Measurements from ENCODE around the gene TP53.

Gene TP53

GRCh38 chr17:7651665-7652387, 35.5 kb downstream of the TP53 start:
- Histone ChIP-seq H3K27ac (ENCODE audit: extremely low read depth, low read depth, low read length) (peak overlapping the region; percentile 39; the same call in 1 of the 2 replicates), H3K36me3 (ENCODE audit: control insufficient read depth in 2 of 2, insufficient read depth in 1 of 2, low read length in 2 of 2) (no peaks in the 10 kb centered on the region), H3K4me3 (ENCODE audit: low read depth, low read length) (peak overlapping the region; percentile 38), H3K9me3 (ENCODE audit: control insufficient read depth, insufficient read depth, low read depth, low read length) (no peaks in the 10 kb centered on the region), H3K4me1 (ENCODE audit: control insufficient read depth, insufficient read depth, low read length) (peaks cover 5% of the 10 kb centered on the region)
- POLR2A ChIA-PET, result interaction anchor here (0.6 to 5.3 kb wide), 12 partner anchors 16 to 468 kb away, joined by 3 to 113 read pairs (median 6); partner anchors contain the start of genes EFNB3, MPDU1, PLSCR3 and SAT2
- peak; percentile 33; the same call in 1 of the 2 replicates for TF ChIP-seq SP3 (tag by site-specific recombination; IDR thresholded peaks at IDR 0.05)
- TF ChIP-seq ZNF26 (tag by site-specific recombination; IDR thresholded peaks at IDR 0.05), result no peak
- 0 out of 2 replicates have a peak, but pooled peaks have one; percentile 21 for TF ChIP-seq KLF9 (tag by site-specific recombination; IDR thresholded peaks at IDR 0.05; ENCODE audit: low read depth)
- TF ChIP-seq EGR2 (tag by site-specific recombination; IDR thresholded peaks at IDR 0.05; ENCODE audit: low read depth), result peak; percentile 67
- peak; percentile 93 for TF ChIP-seq GLIS2 (tag by site-specific recombination; IDR thresholded peaks at IDR 0.05)
- TF ChIP-seq ZFHX2 (tag by site-specific recombination; conservative IDR thresholded peaks at IDR 0.05), result peak; percentile 88
- no peak for TF ChIP-seq ZNF311 (tag by site-specific recombination; IDR thresholded peaks at IDR 0.05; ENCODE audit: borderline replicate concordance)
- TF ChIP-seq ZNF658 (tag by site-specific recombination; IDR thresholded peaks at IDR 0.05), result no peak
- TF ChIP-seq SP2 (tag by site-specific recombination; IDR thresholded peaks at IDR 0.05), result peak; percentile 45
- peak; percentile 22; the same call in 1 of the 2 replicates for TF ChIP-seq PATZ1 (tag by site-specific recombination; IDR thresholded peaks at IDR 0.05)
- no peak for TF ChIP-seq ZNF529 (tag by site-specific recombination; IDR thresholded peaks at IDR 0.05; ENCODE audit: insufficient replicate concordance)
- no peak for TF ChIP-seq ZNF701 (tag by site-specific recombination; IDR thresholded peaks at IDR 0.05)
- TF ChIP-seq ZSCAN5A (tag by site-specific recombination; IDR thresholded peaks at IDR 0.05), result no peak
- 0 out of 2 replicates have a peak, but pooled peaks have one; percentile 45 for TF ChIP-seq ZNF561 (tag by site-specific recombination; IDR thresholded peaks at IDR 0.05; ENCODE audit: borderline replicate concordance)
- TF ChIP-seq ZBTB26 (tag by site-specific recombination; optimal IDR thresholded peaks at IDR 0.05), result peak; percentile 16
- peak; percentile 20; the same call in 1 of the 2 replicates for TF ChIP-seq ZNF610 (tag by site-specific recombination; IDR thresholded peaks at IDR 0.05; ENCODE audit: borderline replicate concordance)
- TF ChIP-seq IKZF3 (tag by site-specific recombination; IDR thresholded peaks at IDR 0.05), result peak; percentile 45; the same call in 1 of the 2 replicates
- no peak for TF ChIP-seq ZNF621 (tag by site-specific recombination; IDR thresholded peaks at IDR 0.05)
- TF ChIP-seq ZSCAN16 (tag by site-specific recombination; IDR thresholded peaks at IDR 0.05), result no peak
- TF ChIP-seq TRIM28 (IDR thresholded peaks at IDR 0.05; ENCODE audit: borderline replicate concordance, low read length), result no peak
- TF ChIP-seq ZNF76 (tag by site-specific recombination; IDR thresholded peaks at IDR 0.05; ENCODE audit: borderline replicate concordance, low read depth), result no peak
- TF ChIP-seq ZIC2 (tag by site-specific recombination; IDR thresholded peaks at IDR 0.05), result peak; percentile 87
- peak; percentile 97 for TF ChIP-seq GLIS1 (tag by site-specific recombination; IDR thresholded peaks at IDR 0.05)
- TF ChIP-seq ZNF48 (tag by site-specific recombination; IDR thresholded peaks at IDR 0.05), result no peak
- TF ChIP-seq ZNF398 (tag by site-specific recombination; IDR thresholded peaks at IDR 0.05), result peak; percentile 72
- CTCF ChIA-PET, result interaction anchor here (0.6 to 7.2 kb wide), 6 partner anchors 10 to 92 kb away, joined by 3 to 57 read pairs (median 4); partner anchors contain the start of gene WRAP53
